ENCODE results near the gene UQCR10.

DNA sequence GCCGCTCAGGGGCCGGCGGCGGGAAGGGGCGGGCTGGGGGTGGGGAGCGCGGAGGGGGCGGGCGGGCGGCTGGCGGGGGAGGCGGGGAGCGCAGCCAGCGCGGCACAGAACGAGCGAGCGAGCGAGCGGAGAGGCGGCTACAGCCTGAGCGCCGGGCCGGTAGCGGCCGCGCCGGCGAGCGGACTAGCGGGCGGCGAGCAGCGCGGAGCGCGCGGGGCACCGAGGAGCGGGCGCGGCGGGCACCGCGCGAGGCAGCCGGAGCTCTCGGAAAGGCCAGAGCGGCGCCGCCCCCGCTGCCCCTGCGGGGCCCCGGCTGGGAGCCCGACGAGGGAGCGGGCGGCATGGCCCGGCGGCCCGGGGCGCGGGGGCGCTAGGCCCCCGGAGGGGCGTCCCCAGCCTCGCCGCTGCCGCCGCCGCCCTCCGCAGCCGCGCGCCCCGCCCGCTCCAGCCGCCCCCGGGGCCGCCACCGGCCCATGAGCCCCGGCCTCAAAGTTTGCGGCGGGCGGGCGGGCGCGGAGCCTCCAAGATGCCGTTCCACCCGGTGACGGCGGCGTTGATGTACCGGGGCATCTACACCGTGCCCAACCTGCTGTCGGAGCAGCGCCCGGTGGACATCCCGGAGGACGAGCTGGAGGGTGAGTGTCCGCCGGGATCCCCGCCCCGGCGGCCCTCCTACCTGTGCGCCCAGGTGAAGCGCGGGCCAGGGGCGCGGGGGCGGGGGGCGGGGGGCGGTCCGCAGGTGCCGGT, 47.1 kb upstream of the UQCR10 start, which contains the start of gene CABP7:
- TF ChIP-seq PML (IDR thresholded peaks at IDR 0.05; ENCODE audit: low read length) (no peak), SMC3 (conservative IDR thresholded peaks at IDR 0.05; ENCODE audit: insufficient read depth, low read depth, low read length) (no peak), EZH2 (IDR thresholded peaks at IDR 0.05; ENCODE audit: borderline replicate concordance, low read depth, low read length) (no peak), PREB (CRISPR knock-in tag; IDR thresholded peaks at IDR 0.05) (no peak), MED1 (CRISPR knock-in tag; IDR thresholded peaks at IDR 0.05; ENCODE audit: borderline replicate concordance) (no peak), ZNF512 (tag; IDR thresholded peaks at IDR 0.05) (no peak)
- TF ChIP-seq, protein P1, sequence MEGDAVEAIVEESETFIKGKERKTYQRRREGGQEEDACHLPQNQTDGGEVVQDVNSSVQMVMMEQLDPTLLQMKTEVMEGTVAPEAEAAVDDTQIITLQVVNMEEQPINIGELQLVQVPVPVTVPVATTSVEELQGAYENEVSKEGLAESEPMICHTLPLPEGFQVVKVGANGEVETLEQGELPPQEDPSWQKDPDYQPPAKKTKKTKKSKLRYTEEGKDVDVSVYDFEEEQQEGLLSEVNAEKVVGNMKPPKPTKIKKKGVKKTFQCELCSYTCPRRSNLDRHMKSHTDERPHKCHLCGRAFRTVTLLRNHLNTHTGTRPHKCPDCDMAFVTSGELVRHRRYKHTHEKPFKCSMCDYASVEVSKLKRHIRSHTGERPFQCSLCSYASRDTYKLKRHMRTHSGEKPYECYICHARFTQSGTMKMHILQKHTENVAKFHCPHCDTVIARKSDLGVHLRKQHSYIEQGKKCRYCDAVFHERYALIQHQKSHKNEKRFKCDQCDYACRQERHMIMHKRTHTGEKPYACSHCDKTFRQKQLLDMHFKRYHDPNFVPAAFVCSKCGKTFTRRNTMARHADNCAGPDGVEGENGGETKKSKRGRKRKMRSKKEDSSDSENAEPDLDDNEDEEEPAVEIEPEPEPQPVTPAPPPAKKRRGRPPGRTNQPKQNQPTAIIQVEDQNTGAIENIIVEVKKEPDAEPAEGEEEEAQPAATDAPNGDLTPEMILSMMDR (IDR thresholded peaks at IDR 0.05 in 2 of 3, conservative IDR thresholded peaks at IDR 0.05 in 1 of 3; ENCODE audit: insufficient read depth in 2 of 3, low read depth in 1 of 3, low read length in 3 of 3), result no peak
